GM18520 (cell line): ENCODE measurements around the gene DAB2IP.

Experiments
- ATAC-seq: cut with Tn5 transposase; IDR thresholded peaks from one replicate; pipeline ENCODE4 v1.9.1; 2021; ENCODE audit not compliant: unreplicated experiment

DAB2IP gene

DNA sequence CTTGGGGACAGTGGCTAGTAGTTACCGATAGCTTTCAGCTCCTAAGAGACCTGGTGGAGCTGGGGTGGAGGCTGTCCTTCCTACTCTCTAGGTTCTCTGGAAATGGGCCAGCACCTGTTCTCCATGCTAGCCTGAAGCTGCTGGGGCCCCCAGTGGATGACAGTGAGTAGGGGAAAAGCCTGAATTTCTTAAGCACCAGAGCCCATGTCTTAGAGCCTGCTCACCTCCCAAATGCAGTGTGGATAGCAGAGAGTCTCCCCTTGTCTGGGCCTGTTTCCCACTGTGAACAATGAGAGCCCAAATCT, 105.8 kb downstream of the DAB2IP start:
- no peak for ATAC-seq

DNA sequence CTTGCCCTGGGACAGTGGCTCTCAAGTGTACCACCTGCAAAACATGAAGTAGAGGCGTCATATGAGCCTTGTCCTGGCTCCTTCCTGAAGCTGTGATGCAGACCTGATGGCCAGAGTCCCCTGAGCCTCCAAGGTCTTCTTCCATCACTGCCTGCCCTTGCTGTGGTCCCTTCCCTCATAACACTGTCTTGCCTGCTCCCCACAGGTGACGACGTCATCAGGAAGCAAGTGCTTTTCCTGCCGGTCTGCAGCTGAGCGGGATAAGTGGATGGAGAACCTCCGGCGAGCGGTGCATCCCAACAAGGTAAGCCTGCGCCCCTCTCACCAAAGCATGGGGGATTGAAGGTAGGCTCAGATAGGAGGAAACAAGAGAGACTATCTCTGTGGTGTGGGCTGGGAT, 107.3 kb downstream of the DAB2IP start:
- no peak for ATAC-seq

DNA sequence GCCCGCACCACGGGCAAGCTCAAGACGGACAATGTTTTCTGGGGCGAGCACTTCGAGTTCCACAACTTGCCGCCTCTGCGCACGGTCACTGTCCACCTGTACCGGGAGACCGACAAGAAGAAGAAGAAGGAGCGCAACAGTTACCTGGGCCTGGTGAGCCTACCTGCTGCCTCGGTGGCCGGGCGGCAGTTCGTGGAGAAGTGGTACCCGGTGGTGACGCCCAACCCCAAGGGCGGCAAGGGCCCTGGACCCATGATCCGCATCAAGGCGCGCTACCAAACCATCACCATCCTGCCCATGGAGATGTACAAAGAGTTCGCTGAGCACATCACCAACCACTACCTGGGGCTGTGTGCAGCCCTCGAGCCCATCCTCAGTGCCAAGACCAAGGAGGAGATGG, 108.6 kb downstream of the DAB2IP start:
- ATAC-seq, result no peak

DNA sequence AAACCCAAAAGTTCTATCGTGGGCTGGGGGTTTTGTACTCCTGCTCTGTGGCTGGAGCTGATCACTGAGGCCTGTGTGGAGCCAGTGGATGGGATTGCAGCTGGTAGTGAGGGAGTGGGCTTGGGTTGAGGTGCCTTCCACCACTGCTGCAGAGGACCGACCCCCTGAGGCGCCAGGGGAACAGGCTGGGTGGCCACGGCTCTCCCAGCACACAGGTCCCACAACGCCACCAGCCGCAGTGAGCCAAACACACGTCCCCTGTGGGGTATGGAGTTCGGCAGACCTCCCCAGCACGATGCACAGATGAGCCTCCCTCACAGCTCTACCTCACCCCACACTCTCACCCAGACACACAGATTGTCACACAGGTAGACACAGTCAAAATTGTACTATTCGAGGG, 109.1 kb downstream of the DAB2IP start:
- no peak for ATAC-seq

DNA sequence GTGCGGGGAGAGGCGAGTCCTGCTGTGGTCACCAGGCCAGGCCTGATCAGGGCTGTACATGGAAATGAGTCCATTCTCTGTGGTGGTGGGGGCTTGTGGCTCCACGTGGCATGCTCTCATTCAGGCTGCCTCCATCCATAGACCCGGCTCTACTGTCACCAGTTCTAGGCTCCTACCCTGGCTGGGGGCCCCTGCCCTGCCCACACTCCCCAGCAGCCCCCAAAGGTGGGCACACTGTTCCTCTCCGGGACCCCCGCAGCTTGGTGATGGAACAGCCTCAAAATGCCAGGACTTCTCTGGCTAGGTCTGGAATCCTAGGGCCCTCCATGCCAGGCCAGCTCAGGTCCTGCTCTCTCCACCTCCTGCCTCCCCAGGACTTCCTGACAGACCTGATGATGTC, 111.7 kb downstream of the DAB2IP start:
- ATAC-seq, result no peak

DNA sequence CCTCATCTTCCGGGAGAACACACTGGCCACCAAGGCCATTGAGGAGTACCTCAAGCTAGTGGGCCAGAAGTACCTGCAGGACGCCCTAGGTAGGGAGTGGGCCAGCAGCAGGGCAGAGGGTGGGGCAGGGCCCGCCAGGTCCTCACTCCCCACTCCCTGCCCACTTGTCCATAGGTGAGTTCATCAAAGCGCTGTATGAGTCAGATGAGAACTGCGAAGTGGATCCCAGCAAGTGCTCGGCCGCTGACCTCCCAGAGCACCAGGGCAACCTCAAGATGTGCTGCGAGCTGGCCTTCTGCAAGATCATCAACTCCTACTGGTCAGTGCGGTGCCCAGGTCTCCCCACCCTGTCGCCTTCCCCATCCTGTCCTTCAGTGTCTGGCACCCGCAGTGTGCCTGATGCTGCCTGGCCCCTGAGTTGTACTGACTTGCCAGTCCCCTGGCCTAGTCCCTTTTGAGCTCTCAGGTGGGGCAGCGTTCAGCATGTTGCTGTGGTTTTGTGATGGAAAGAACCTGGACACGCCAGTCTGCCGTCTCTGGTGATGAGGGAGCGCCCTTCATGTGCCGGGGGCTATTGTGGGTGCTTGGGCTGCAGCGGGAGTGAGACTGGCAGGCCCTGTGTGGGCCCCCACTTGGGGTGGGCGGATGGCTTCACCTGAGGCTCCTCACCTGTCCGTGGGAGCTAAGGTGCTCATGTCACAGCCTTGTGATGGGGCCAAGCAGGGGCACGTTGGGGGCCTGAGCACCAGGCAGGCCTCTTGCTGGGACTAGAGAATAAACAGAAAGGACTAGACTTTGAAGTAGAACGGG, 112.3 kb downstream of the DAB2IP start:
- no peak for ATAC-seq

DNA sequence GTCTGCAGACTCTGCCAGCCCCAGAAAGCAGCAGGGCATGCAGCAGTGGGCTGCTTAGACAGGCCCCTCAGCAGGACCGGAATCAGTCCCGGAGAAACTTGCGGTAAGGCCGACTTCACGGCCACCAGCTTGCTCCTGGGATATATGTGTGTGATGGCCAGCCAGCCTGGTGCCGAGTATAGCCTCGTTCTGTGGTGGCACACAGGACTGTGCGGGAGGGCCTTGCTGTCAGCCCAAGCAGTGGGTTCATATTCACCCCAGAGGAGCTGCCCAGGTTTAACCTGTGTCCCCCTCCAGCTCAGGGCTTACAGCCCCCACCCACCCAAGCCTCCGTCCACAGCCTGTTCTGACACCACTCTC, 112.9 kb downstream of the DAB2IP start:
- no peak for ATAC-seq

DNA sequence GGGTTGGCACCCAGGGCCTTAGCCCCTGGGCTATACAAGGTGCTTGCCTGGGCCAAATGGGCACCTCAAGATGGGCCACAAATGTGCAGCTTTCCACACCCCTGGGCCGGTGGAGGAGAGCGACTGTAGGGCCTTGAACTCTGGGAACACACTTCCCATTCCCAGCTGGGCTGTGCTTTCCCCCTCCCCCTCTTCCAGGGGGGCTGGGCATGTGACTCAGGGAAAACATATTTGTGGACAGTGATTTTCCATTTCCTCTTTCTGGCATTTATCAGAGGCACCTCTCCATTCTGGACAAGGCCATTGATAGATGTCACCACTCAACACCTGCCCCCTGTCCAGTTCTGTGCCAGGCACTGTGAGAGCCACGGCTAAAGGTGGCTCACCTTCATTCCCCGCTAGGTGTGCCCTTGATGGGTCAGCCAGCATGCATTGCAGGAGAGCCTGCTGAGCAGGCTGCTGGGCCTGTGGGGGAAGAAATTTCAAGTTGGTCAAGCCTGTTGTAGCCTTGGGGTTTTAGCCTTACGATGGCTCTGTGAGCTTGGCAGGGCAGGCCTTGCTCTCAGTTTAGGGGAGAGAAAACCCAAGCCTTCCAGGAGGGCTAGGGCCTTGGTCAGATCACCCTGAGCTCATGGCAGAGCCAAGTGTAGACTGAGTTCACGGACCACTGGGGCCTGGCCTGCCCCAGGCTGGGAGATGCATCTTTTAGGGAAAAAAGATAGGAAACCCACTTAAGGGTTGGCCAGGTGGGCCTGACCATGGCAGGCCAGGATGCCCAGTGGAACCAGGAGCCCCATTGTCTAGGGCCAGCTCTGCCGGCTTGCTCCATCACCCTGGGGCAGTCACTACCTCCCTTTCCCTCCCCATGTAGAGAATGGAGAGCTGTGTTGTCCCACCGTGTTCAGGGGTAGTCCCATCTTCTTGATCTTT, 113.9 kb downstream of the DAB2IP start:
- ATAC-seq, result no peak

DNA sequence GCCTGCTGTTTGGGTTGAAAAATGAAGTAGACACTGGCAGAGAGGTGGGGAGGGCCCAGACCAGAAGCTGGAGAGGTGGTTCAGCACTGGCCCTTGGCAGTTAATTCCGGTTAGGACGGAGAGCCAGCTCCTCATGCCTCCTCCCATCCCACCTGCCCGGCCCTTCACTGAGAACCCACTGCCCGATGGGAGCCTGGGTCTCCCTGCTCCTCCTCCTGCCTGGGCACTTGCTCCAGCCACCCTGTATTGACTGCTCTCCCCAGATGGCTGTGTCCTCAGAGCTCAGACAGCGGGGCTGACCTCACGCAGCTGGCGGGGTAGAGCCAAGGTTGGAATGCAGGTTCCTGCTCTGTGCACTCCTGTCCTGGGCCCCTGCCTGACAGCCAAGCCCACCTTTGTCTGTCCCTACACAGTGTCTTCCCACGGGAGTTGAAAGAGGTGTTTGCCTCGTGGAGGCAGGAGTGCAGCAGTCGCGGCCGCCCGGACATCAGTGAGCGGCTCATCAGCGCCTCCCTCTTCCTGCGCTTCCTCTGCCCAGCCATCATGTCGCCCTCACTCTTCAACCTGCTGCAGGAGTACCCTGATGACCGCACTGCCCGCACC, 114.7 kb downstream of the DAB2IP start:
- no peak for ATAC-seq

DNA sequence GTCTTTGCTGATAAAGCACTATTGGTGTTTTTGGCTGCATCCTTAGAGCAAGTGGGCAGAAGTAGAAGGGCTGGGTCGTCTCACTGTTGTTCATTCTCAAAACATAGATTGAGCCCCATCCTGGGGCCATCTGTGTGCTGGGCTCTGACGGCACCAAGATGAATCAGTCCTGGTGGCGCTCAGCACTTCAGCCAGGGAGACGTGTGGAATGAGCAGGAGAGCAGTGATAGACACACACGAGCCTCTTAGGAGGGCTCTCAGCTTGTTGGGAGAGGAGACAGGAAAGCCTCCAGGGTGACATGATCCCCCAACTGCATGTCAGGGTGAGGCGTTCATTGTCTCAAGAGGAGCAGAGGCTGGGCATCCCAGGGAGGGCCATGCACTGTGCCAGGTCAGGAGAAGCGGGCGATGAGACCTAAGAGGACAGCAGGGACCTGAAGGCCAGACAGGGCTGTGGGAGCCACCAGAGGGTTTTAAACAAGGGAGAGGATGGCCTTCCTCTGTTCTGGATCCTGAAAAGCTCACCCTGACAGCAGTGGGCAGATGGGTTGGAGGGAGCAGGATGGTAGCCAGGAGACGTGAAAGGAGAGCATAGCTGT, 115.8 kb downstream of the DAB2IP start:
- no peak for ATAC-seq

DNA sequence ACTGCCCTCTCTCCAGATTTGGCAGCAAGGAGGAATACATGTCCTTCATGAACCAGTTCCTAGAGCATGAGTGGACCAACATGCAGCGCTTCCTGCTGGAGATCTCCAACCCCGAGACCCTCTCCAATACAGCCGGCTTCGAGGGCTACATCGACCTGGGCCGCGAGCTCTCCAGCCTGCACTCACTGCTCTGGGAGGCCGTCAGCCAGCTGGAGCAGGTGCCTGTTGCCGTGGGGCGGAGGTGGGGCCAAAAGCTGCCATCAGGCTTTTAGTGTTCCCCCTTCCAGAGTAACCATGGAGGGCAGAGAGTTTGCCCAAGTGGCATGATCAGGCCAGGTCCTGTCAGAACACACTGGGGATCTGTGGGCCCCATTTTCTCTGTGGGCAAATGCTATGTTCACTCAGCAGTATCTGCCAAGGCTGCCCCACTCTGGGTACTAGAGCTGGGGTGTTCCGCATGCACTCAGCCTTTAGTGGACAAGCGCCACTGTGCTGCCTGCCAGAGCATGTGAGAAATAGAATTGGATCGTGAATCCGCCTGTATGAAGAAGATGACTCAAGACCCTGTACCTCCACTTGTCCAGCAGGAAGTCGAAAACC, 117.1 kb downstream of the DAB2IP start:
- ATAC-seq, result no peak

DNA sequence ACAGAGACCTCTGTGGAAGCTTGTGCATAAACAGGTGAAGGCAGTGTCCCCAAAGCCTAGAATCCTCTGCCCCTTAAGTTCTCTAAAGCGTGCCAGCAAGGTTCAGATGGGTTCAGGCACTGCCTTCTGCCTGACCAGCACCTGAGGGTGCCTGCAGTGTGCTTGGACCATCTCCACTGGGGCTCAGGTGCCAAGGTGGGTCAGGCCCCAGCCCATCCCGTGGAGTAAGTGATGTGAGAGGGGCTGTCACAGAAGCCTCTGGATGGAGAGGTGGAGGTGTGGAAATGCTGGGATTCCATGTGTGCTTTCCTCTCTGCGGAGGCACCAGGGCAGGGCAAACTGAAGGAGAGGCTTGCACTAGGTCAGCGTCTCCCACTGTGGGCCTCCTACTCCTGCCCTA, 118.5 kb downstream of the DAB2IP start:
- no peak for ATAC-seq

DNA sequence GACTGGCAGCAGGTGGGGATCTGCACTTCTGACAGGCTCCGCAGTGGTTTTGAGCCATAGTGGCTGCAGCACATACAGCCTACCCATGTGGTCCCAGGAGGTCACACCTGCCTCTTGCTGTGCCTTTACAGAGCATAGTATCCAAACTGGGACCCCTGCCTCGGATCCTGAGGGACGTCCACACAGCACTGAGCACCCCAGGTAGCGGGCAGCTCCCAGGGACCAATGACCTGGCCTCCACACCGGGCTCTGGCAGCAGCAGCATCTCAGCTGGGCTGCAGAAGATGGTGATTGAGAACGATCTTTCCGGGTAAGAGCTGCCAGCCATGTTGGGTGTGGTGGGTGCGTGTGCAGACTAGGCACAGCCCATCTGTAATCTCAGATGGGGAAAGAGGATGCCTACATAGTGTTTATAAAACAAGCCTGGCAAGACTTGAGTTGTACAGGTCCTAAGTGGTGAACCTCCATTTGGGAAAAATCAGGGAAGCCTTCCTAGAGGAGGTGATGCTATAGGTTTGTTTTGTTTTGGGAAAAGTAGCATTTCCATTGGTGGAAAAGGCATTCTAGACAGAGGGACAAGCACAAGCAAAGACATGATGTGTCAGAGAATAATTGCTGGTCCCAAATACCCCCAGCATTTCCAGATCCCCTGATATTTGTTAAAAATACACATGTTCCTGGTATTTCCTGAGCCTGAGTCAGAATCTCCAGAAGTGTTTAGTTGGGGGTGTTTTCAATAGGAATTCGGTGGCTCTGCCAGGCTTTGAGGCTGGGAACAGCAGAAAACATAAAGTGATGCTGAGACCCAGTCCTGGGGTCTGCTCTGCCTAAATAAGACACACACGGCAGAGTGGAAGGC, 119.2 kb downstream of the DAB2IP start:
- no peak for ATAC-seq

DNA sequence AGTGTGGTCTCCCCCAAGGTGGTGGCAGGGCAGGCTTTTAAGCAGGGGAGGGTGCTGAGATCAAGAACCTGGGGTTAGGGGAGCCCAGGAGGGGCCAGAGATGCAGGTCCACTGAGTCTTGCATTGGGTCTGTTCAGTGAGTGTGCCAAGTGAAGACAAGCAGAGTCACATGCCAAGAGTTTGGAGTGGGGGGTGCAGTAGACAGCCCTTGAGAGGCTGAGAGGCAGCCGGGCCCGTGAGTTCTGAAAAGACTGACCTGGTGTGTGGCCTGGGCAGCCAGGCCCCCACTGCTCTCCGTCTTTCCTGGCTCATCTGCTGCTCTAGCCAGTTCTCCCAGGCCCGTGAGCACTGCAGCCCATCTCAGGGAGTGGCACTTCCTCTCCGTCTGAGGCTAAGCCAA, 120.0 kb downstream of the DAB2IP start:
- no peak for ATAC-seq

DNA sequence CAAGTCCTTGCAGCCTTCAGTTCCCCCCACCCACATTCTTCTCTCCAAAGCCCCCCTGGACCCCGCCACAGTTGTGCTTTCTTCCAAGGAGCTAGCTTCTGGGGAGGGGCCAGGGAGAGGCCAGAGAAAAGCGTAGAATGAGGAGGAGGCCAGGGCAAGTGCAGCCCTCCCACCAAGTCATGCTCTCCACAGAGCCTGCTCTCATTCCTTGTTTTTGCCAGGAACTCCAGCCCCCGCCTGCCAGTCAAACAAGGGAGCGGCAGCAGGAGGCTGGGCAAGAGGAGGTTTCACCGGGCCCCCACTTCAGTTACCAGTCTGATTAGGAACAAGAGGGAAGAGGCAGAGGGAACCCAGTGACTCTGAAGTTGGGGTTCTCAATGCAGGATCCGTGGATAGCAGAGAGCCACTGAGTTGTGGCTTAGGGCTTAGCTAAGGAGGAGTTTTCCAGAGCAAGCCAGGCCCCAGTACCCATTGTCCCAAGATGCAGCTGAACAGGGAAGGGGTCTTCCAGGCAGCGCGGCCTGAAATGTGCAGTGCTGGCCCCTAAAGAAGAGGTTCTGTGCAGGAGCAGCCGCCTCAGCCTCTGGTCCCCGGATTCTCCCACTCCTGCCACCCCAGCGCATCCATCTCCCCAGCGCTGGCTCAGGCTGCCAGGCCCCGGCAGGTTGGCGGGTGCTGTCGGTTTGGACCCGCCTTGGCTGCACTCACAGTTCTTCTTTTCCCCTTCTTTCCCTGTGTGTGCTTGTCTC, 120.6 kb downstream of the DAB2IP start:
- no peak for ATAC-seq

DNA sequence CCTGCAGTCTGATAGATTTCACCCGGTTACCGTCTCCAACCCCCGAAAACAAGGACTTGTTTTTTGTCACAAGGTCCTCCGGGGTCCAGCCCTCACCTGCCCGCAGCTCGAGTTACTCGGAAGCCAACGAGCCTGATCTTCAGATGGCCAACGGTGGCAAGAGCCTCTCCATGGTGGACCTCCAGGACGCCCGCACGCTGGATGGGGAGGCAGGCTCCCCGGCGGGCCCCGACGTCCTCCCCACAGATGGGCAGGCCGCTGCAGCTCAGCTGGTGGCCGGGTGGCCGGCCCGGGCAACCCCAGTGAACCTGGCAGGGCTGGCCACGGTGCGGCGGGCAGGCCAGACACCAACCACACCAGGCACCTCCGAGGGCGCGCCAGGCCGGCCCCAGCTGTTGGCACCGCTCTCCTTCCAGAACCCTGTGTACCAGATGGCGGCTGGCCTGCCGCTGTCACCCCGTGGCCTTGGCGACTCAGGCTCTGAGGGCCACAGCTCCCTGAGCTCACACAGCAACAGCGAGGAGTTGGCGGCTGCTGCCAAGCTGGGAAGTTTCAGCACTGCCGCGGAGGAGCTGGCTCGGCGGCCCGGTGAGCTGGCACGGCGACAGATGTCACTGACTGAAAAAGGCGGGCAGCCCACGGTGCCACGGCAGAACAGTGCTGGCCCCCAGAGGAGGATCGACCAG, 121.3 kb downstream of the DAB2IP start:
- ATAC-seq, result no peak

DNA sequence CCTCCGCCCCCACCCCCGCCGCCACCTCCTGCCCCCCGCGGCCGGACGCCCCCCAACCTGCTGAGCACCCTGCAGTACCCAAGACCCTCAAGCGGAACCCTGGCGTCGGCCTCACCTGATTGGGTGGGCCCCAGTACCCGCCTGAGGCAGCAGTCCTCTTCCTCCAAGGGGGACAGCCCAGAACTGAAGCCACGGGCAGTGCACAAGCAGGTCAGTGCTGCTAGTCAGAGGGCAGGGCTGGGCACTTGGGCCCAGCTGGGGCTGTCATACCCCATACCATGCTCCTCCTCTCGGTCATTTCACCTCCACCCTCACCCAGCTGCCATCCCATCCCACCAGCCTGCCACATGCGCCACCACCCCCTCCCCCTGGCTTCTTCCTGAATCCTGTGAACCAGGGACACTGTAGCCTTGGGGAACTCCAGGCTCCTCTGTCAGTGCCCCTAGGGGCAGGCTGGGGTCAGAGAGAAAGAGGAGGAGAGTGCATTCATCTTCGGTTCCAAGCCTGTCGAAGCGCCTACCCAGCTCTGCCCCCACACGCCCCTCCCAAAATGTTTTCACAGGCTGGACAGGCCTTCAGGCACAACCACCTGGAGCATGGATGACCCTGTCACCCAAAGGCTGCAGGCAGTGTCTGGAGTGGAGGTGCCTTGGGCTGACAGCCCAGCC, 122.0 kb downstream of the DAB2IP start:
- no peak for ATAC-seq

DNA sequence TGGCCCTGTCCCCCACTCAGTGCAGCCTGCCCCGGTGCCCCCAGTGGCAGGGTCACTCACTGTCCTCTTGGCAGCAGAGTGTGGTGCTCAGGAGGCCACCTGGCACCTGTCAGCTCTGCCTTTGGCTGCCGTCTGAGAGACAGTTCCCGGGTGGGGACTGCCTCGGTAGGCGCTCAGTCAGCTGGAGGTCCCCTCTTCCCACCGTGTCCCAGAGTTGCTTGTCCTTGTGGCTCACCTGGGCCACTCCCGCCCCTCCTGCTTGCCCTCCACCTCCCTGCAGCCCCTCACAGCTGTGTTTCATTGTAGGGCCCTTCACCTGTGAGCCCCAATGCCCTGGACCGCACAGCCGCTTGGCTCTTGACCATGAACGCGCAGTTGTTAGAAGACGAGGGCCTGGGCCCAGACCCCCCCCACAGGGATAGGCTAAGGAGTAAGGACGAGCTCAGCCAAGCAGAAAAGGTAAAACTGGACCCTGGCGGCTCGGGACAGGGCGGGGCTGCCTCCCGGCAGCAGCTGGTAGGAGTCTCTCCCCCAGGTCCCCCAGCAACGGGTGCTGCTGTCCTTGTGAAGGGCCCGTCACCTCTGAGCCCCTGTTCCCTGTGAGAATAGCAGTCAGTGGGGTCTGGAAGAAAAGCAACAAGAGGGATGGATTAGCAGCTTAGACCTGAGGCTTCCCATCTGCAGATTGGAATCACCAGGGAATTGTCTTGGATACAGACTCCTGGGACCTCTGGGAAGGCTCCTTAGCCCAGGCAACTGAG, 122.7 kb downstream of the DAB2IP start:
- ATAC-seq, result no peak
